KMS-11 (cell line): ENCODE results near the gene ABCC4.

Experiments used
- H2AFZ ChIP-seq: fragments of 200-600 bp; sonication (generic); 2 replicates; pipeline ENCODE4 v1.6.1; 2016; ENCODE audit warnings: antibody characterized with exemption, mixed run types, low read depth
- H3K27ac ChIP-seq: fragments of 200-600 bp; sonication (generic); 2 replicates; pipeline ENCODE4 v1.6.1; 2016; ENCODE audit warnings: mild to moderate bottlenecking, mixed run types
- H3K27me3 ChIP-seq: fragments of 200-600 bp; sonication (generic); 2 replicates; pipeline ENCODE4 v1.6.1; 2017; ENCODE audit warnings: mild to moderate bottlenecking, low read depth, mixed run types, moderate library complexity; ENCODE audit not compliant: insufficient read depth
- H3K36me3 ChIP-seq: fragments of 200-600 bp; sonication (generic); 2 replicates; pipeline ENCODE4 v1.6.1; 2017; ENCODE audit warnings: mild to moderate bottlenecking, mixed run types; ENCODE audit not compliant: insufficient read depth
- H3K4me1 ChIP-seq: fragments of 200-600 bp; sonication (generic); 2 replicates; pipeline ENCODE4 v1.6.1; 2016; ENCODE audit warnings: mild to moderate bottlenecking, low read depth, mixed run types; ENCODE audit not compliant: poor library complexity, severe bottlenecking
- H3K4me2 ChIP-seq: fragments of 200-600 bp; sonication (generic); 2 replicates; pipeline ENCODE4 v1.7.0; 2016; ENCODE audit warnings: mild to moderate bottlenecking, mixed run types
- H3K4me3 ChIP-seq: fragments of 200-600 bp; sonication (generic); IDR thresholded peaks from 2 replicates; pipeline ENCODE4 v1.6.1; 2017; ENCODE audit warnings: low read depth, low read length, mixed read lengths; ENCODE audit not compliant: insufficient read depth
- H3K79me2 ChIP-seq: fragments of 200-600 bp; sonication (generic); 2 replicates; pipeline ENCODE4 v1.6.1; 2016; ENCODE audit warnings: low read depth, mixed run types; ENCODE audit not compliant: insufficient read depth
- H3K9ac ChIP-seq: fragments of 200-600 bp; sonication (generic); 2 replicates; pipeline ENCODE4 v1.6.1; 2016; ENCODE audit warnings: mild to moderate bottlenecking, mixed run types
- H4K20me1 ChIP-seq: fragments of 200-600 bp; sonication (generic); 2 replicates; pipeline ENCODE4 v1.6.1; 2016; ENCODE audit warnings: mild to moderate bottlenecking, mixed run types; ENCODE audit not compliant: insufficient read depth
- CTCF ChIP-seq: fragments of 200-600 bp; sonication (generic); conservative IDR thresholded peaks from 2 replicates; pipeline ENCODE4 v1.6.1; 2017; ENCODE audit warnings: low read depth, mild to moderate bottlenecking, antibody characterized with exemption, low read length, moderate library complexity, mixed read lengths

Gene ABCC4

GRCh38 chr13:95226932-95227695, 74.1 kb downstream of the ABCC4 start:
- no peak overlapping the region for H3K9ac ChIP-seq
- H3K36me3 ChIP-seq, result no peaks in the 10 kb centered on the region
- H3K4me3 ChIP-seq, result no peak overlapping the region
- no peak overlapping the region for H2AFZ ChIP-seq
- H3K4me1 ChIP-seq, result peaks cover 12% of the 10 kb centered on the region
- H3K79me2 ChIP-seq, result no peaks in the 10 kb centered on the region
- no peak overlapping the region for H3K4me2 ChIP-seq
- H3K27me3 ChIP-seq, result no peaks in the 10 kb centered on the region
- H4K20me1 ChIP-seq, result no peaks in the 10 kb centered on the region
- H3K27ac ChIP-seq, result no peak overlapping the region
- TF ChIP-seq CTCF, result no peak

GRCh38 chr13:95226476-95226875, 74.8 kb downstream of the ABCC4 start:
- Histone ChIP-seq H4K20me1 (no peaks in the 10 kb centered on the region), H3K4me3 (no peak overlapping the region), H3K9ac (no peak overlapping the region), H3K36me3 (no peaks in the 10 kb centered on the region), H3K27me3 (no peaks in the 10 kb centered on the region), H3K4me2 (no peak overlapping the region), H2AFZ (no peak overlapping the region), H3K79me2 (no peaks in the 10 kb centered on the region), H3K4me1 (peaks cover 12% of the 10 kb centered on the region), H3K27ac (no peak overlapping the region)
- TF ChIP-seq CTCF, result no peak

- Histone ChIP-seq H2AFZ (no peak overlapping the region), H3K4me3 (no peak overlapping the region), H3K4me1 (peaks cover 12% of the 10 kb centered on the region), H3K27ac (no peak overlapping the region), H3K4me2 (no peak overlapping the region), H3K36me3 (no peaks in the 10 kb centered on the region), H4K20me1 (no peaks in the 10 kb centered on the region), H3K9ac (no peak overlapping the region), H3K79me2 (no peaks in the 10 kb centered on the region), H3K27me3 (no peaks in the 10 kb centered on the region)
- TF ChIP-seq CTCF, result no peak
These were observed 75.2 kb downstream of the ABCC4 start for GRCh38 chr13:95226050-95226449.

GRCh38 chr13:95224064-95224463, 77.2 kb downstream of the ABCC4 start:
- H3K79me2 ChIP-seq, result no peaks in the 10 kb centered on the region
- no peak overlapping the region for H3K4me3 ChIP-seq
- no peak for TF ChIP-seq CTCF
- no peak overlapping the region for H3K9ac ChIP-seq
- no peaks in the 10 kb centered on the region for H3K27me3 ChIP-seq
- H4K20me1 ChIP-seq, result no peaks in the 10 kb centered on the region
- H3K27ac ChIP-seq, result no peak overlapping the region
- H3K4me2 ChIP-seq, result no peak overlapping the region
- H3K4me1 ChIP-seq, result peaks cover 12% of the 10 kb centered on the region
- H2AFZ ChIP-seq, result no peak overlapping the region
- no peaks in the 10 kb centered on the region for H3K36me3 ChIP-seq
